ENCODE results near the gene PCCA.
"Not testable (repeated sequence)": the region's sequence is repeated elsewhere in the genome, so short reads cannot be mapped to it uniquely, and the experiment has no call there.

DNA sequence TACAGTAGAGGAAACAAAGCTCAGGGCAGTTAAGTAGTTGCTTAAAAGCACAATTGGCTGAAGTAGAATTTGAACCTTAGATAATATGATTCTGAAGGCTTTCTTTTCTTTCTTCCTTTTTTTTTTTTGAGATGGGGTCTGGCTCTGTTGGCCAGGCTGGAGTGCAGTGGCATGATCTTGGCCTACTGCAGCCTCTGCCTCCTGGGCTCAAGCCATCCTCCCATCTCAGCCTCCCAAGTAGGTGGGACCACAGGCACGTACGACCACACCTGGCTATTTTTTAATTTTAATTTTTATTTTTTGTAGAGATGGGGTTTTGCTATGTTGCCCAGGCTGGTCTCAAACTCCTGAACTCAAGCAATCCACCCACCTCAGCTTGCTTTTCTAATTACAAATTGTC is 3.4 kb downstream of the PCCA start:
- not testable (repeated sequence) for TF ChIP-seq PPARA (CRISPR knock-in tag; IDR thresholded peaks at IDR 0.05; ENCODE audit: borderline replicate concordance); ZFP3 (CRISPR knock-in tag; IDR thresholded peaks at IDR 0.05); ZFP30 (CRISPR knock-in tag; IDR thresholded peaks at IDR 0.05); ZC3H10 (CRISPR knock-in tag; IDR thresholded peaks at IDR 0.05); TCF4 (CRISPR knock-in tag; IDR thresholded peaks at IDR 0.05; ENCODE audit: borderline replicate concordance); TOX (CRISPR knock-in tag; IDR thresholded peaks at IDR 0.05; ENCODE audit: borderline replicate concordance); RARB (CRISPR knock-in tag; IDR thresholded peaks at IDR 0.05); ZNF70 (CRISPR knock-in tag; IDR thresholded peaks at IDR 0.05); ARNTL (CRISPR knock-in tag; IDR thresholded peaks at IDR 0.05; ENCODE audit: borderline replicate concordance, low read depth); ZNF8 (CRISPR knock-in tag; IDR thresholded peaks at IDR 0.05); ISL1 (CRISPR knock-in tag; IDR thresholded peaks at IDR 0.05); ZNF565 (CRISPR knock-in tag; conservative IDR thresholded peaks at IDR 0.05; ENCODE audit: low read depth)
- TF ChIP-seq, protein P1, sequence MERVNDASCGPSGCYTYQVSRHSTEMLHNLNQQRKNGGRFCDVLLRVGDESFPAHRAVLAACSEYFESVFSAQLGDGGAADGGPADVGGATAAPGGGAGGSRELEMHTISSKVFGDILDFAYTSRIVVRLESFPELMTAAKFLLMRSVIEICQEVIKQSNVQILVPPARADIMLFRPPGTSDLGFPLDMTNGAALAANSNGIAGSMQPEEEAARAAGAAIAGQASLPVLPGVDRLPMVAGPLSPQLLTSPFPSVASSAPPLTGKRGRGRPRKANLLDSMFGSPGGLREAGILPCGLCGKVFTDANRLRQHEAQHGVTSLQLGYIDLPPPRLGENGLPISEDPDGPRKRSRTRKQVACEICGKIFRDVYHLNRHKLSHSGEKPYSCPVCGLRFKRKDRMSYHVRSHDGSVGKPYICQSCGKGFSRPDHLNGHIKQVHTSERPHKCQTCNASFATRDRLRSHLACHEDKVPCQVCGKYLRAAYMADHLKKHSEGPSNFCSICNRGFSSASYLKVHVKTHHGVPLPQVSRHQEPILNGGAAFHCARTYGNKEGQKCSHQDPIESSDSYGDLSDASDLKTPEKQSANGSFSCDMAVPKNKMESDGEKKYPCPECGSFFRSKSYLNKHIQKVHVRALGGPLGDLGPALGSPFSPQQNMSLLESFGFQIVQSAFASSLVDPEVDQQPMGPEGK (CRISPR knock-in tag; IDR thresholded peaks at IDR 0.05; ENCODE audit: borderline replicate concordance): not testable (repeated sequence)
- TF ChIP-seq, protein P2, sequence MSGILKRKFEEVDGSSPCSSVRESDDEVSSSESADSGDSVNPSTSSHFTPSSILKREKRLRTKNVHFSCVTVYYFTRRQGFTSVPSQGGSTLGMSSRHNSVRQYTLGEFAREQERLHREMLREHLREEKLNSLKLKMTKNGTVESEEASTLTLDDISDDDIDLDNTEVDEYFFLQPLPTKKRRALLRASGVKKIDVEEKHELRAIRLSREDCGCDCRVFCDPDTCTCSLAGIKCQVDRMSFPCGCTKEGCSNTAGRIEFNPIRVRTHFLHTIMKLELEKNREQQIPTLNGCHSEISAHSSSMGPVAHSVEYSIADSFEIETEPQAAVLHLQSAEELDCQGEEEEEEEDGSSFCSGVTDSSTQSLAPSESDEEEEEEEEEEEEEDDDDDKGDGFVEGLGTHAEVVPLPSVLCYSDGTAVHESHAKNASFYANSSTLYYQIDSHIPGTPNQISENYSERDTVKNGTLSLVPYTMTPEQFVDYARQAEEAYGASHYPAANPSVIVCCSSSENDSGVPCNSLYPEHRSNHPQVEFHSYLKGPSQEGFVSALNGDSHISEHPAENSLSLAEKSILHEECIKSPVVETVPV (CRISPR knock-in tag; IDR thresholded peaks at IDR 0.05): not testable (repeated sequence)

All from SK-N-SH treated with all-trans-retinoic acid at 6 μM for 48 hours (cell line).